Nucleus accumbens (tissue), 56 donors: Measurements from ENCODE around the gene FAM151A.
"Not testable (repeated sequence)": the region's sequence is repeated elsewhere in the genome, so short reads cannot be mapped to it uniquely, and the experiment has no call there.

Source experiments
- DNase-seq, 56 donors: peaks; one replicate each; lab custom pipeline; 2025; lab: John Stamatoyannopoulos, UW

The FAM151A gene

DNA sequence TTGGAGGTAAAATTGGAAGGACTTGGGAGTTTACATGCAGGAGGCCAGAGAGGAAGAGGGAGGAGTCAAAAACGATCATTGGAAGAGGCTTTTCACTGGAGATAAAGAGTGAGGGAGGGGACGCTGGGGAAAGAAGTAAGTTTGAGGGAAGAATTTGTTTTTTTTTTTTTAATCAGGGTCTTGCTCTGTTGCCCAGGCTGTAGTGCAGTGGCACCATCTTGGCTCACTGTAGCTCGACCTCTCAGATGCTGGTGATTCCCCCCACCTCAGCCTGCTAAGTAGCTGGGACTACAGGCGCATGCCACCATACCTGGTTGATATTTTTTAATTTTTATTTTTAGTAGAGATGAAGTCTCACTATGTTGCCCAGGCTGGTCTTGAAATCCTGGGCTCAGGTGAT lies 17.0 kb upstream of the FAM151A start:
- no peak for DNase-seq

DNA sequence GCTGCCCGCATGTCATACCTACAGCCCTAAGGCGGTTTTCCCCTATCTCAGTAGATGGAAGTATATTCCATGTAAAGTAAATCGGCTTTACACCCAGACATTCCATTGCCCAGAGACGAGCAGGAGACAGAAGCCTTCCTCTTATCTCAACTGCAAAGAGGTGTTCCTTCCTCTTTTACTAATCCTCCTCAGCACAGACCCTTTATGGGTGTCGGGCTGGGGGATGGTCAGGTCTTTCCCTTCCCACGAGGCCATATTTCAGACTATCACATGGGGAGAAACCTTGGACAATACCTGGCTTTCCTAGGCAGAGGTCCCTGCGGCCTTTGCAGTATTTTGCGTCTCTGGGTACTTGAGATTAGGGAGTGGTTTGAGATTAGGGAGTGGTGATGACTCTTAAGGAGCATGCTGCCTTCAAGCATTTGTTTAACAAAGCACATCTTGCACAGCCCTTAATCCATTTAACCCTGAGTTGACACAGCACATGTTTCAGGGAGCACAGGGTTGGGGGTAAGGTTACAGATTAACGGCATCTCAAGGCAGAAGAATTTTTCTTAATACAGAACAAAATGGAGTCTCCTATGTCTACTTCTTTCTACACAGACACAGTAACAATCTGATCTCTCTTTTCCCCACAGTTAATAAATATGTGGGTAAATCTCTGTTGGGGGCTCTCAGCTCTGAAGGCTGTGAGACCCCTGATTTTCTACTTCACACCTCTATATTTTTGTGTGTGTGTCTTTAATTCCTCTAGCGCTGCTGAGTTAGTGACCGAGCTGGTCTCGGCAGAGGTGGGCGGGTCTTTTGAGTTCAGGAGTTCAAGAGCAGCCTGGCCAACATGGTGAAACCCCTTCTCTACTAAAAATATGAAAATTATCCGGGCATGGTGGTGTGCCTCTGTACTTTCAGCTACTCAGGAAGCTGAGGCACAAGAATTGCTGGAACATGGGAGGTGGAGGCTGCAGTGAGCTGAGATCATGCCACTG lies 13.4 kb upstream of the FAM151A start:
- DNase-seq, result not testable (repeated sequence)

DNA sequence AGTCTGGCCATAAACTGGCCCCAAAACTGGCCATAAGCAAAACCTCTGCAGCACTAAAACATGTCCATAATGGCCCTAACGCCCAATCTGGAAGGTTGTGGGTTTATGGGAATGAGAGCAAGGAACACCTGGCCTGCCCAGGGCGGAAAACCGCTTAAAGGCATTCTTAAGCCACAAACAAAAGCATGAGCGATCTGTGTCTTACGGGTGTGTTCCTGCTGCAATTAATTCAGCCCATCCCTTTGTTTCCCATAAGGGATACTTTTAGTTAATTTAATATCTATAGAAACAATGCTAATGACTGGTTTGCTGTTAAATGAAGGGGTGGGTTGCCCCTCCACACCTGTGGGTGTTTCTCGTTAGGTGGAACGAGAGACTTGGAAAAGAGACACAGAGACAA lies 12.5 kb upstream of the FAM151A start:
- DNase-seq, result not testable (repeated sequence)

- peak in 5 of 56 donors; percentile 5 to 36 (median 16) for DNase-seq
Measured at GRCh38 chr1:54627196-54627595, 3.9 kb upstream of the FAM151A start.

GRCh38 chr1:54624466-54625464 lies 1.4 kb upstream of the FAM151A start:
- no peak for DNase-seq

- DNase-seq, result no peak
Measured at GRCh38 chr1:54619749-54620148, 3.6 kb downstream of the FAM151A start.

- no peak for DNase-seq
Measured at GRCh38 chr1:54615531-54616279, 7.6 kb downstream of the FAM151A start.

GRCh38 chr1:54614563-54614962 lies 8.8 kb downstream of the FAM151A start:
- no peak for DNase-seq

- no peak for DNase-seq
Measured at GRCh38 chr1:54614024-54614423, 9.3 kb downstream of the FAM151A start.

DNA sequence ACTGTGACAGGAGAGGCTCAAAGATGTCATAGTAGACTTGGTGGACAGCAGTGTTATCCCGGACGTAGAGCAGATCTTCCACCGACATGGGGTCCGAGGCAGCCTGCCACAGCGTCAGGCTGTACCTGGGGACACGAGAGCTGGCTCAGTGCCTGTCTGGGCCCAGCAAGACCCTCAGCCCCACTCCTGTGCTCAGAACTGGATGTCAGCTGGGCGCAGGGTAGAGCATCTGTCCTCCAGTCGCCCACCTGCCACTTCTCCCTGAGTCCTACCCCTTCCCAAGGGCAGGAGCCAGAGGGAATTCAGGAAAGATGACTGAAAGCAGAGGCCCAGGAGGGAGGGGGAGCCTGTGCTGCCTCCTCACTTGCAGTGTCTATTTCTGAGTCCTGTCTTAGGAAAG lies 11.7 kb downstream of the FAM151A start:
- DNase-seq, result no peak

- no peak for DNase-seq
Measured at GRCh38 chr1:54610601-54611580, 12.4 kb downstream of the FAM151A start.

GRCh38 chr1:54610048-54610447 lies 13.3 kb downstream of the FAM151A start:
- no peak for DNase-seq

GRCh38 chr1:54609301-54609921 lies 13.9 kb downstream of the FAM151A start:
- DNase-seq, result peak in 49 of 56 donors; percentile 12 to 74 (median 41)

DNA sequence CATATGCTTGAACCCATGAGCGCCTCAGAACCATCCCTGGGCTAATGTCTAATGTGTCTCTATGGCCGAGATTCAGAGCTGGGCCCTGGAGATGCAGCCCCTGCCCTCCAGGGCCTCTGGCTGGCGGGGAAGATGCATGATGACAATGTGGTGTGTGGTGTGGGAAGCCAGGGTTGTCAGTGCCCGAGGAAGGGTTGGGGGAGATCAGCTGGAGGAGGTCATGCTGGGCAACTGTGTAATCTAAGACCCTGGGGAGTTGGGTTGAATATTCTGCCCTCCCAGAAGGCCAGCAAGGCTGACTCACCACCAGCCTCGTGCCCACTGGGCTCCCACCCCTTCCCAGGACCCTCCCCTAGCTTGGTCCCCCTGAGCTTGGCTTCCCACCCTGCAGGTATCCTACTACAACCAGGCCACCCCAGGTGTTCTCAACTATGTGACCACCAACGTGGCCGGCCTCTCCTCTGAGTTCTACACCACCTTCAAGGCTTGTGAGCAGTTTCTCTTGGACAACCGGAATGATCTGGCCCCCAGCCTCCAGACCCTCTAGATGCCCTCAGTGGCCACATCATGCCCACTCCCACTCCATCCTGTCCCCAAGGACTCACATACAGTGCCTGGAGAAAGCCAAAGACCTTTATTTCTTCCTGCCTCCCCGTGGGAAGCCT lies 14.6 kb downstream of the FAM151A start:
- DNase-seq, result no peak

- no peak for DNase-seq
Measured at GRCh38 chr1:54607821-54608565, 15.3 kb downstream of the FAM151A start.

DNA sequence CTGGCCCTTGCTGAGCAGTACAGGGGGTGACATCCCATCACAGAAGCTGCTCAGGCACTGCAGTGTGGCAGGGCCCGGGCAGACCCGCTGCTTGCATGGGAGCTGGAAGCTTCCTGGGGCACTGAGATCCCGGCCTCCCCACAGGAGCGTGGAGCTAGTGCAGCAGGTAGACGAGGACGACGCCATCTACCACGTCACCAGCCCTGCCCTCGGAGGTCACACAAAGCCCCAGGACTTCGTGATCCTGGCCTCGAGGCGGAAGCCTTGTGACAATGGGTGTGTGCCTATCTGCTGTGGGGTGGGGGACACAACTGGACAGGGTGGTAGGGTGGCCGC lies 16.4 kb downstream of the FAM151A start:
- no peak for DNase-seq
